GM12878 (cell line): ENCODE data around the gene CCDC12. TPM values are rescaled to one million over a fixed set of nuclear protein-coding genes. Genes with fewer than 3 reads are reported as not detected.

Experiments used
- ATAC-seq: fragments of 200-7000 bp; cut with Tn5 transposase; 3 replicates; pipeline ENCODE4 v1.9.1; 2020; ENCODE audit warnings: mild to moderate bottlenecking, moderate library complexity
- BruUV-seq: library from RNA; stranded (reverse); fragments of 400-500 nt; replicated peaks from 2 replicates; lab custom pipeline; 2021; lab: Mats Ljungman, UMichigan
- CTCF ChIA-PET: fragments of 300-600 bp; sonication (Branson Sonifier 250); formaldehyde crosslinking; extraction: SDS; loops from one replicate; lab custom pipeline; 2021; ENCODE audit warnings: inconsistent platforms; lab: Yijun Ruan, JAX
- POLR2A ChIA-PET: fragments of 350-600 bp; formaldehyde crosslinking; extraction: SDS; loops from one replicate; lab custom pipeline; 2021; ENCODE audit warnings: inconsistent platforms; lab: Charles Lee
- RAD21 ChIA-PET: fragments of 300-600 bp; sonication (Branson Sonifier 250); formaldehyde crosslinking; loops from one replicate; lab custom pipeline; 2023; ENCODE audit warnings: antibody characterized with exemption; ENCODE audit not compliant: unreplicated experiment; lab: Charles Lee
- SMC1A ChIA-PET: fragments of 300-600 bp; sonication (Branson Sonifier 250); formaldehyde crosslinking; loops from one replicate; lab custom pipeline; 2023; ENCODE audit not compliant: unreplicated experiment, uncharacterized antibody; lab: Charles Lee
- DNase-seq: peaks from one replicate; pipeline ENCODE4 v3.0.0-alpha.2; 2011; ENCODE audit warnings: low read depth, low spot score
- FAIRE-seq: peaks from 3 replicates; lab custom pipeline; 2011; peaks lifted over from hg19 to GRCh38; lab: Jason Lieb, UNC
- H2AFZ ChIP-seq: 2 replicates; pipeline ENCODE4 v1.6.0; 2011; ENCODE audit warnings: low read depth, low read length, control low read depth; ENCODE audit not compliant: control insufficient read depth
- H3K27ac ChIP-seq: 2 replicates; pipeline ENCODE4 v1.5.1; 2011; ENCODE audit warnings: control low read depth; ENCODE audit not compliant: control insufficient read depth, insufficient read depth
- H3K27me3 ChIP-seq, 2 experiments: replicated peaks in 1 of 2; 2 replicates each; pipeline versions ENCODE4 v1.6.0 to v1.6.1; 2011; ENCODE audit warnings: low read length in 1 of 2; ENCODE audit not compliant: control insufficient read depth in 2 of 2, insufficient read depth in 2 of 2
- H3K36me3 ChIP-seq, 2 experiments: 2 replicates each; pipeline ENCODE4 v1.5.1; 2011; ENCODE audit warnings: low read length in 1 of 2; ENCODE audit not compliant: control insufficient read depth in 2 of 2, insufficient read depth in 2 of 2
- H3K4me1 ChIP-seq: 2 replicates; pipeline ENCODE4 v1.6.1; 2011; ENCODE audit warnings: mild to moderate bottlenecking, low read length, moderate library complexity, mixed read lengths; ENCODE audit not compliant: control insufficient read depth, insufficient read depth
- H3K4me2 ChIP-seq: 2 replicates; pipeline ENCODE4 v1.6.0; 2011; ENCODE audit warnings: control low read depth; ENCODE audit not compliant: control insufficient read depth, insufficient read depth
- H3K4me3 ChIP-seq: fragments of 200-600 bp; sonication (generic); 2 replicates; pipeline ENCODE4 v1.5.1; 2016
- H3K79me2 ChIP-seq: 2 replicates; pipeline ENCODE4 v1.6.0; 2011; ENCODE audit warnings: low read length; ENCODE audit not compliant: control insufficient read depth, insufficient read depth
- H3K9ac ChIP-seq: 2 replicates; pipeline ENCODE4 v1.8.0; 2011; ENCODE audit warnings: low read length, control low read depth, mixed read lengths; ENCODE audit not compliant: control insufficient read depth, insufficient read depth
- H3K9me3 ChIP-seq: replicated peaks from 3 replicates; pipeline ENCODE4 v1.5.1; 2011; ENCODE audit warnings: mild to moderate bottlenecking, low read length; ENCODE audit not compliant: control insufficient read depth, insufficient read depth
- H4K20me1 ChIP-seq: 2 replicates; pipeline ENCODE4 v1.6.0; 2011; ENCODE audit not compliant: control insufficient read depth, insufficient read depth
- EED ChIP-seq: sonication (generic); IDR thresholded peaks from 2 replicates; pipeline ENCODE4 v1.6.1; 2016; ENCODE audit warnings: antibody characterized with exemption, low read depth
- IRF4 ChIP-seq: IDR thresholded peaks from 2 replicates; pipeline ENCODE4 v1.6.1; 2011; ENCODE audit warnings: low read depth, low read length
- JUNB ChIP-seq: IDR thresholded peaks from 2 replicates; pipeline ENCODE4 v1.6.1; 2016; ENCODE audit warnings: antibody characterized with exemption, mild to moderate bottlenecking
- in situ Hi-C: fragments of 300-500 bp; cut with MboI; formaldehyde crosslinking; loops from 9 replicates; pipeline ENCODE4 v1.14.3; 2018; ENCODE audit warnings: mixed read lengths
- intact Hi-C: fragments of 100-400 bp; cut with micrococcal nuclease; formaldehyde crosslinking; loops from one replicate; pipeline ENCODE4 v1.14.2; 2022; ENCODE audit not compliant: unreplicated experiment
- polyA plus RNA-seq, 11 experiments: library from polyadenylated mRNA; depleted of rRNA in 4 of 11; unstranded in 6 of 11; stranded (reverse) in 5 of 11; fragments of >200 nt; fragmentation: Nextera tagmentation in 4 of 11; fragmentation: Illumina TruSeq in 1 of 11; extraction: Ambion mirVana in 4 of 11; extraction: Trizol in 1 of 11; gene quantifications; 1 replicate in 1 of 11; 2 replicates in 10 of 11; pipeline versions ENCODE4 v1.2.1 to v1.2.3, GENCODE V29; 2011 to 2016; ENCODE audit warnings: inconsistent platforms in 2 of 11, missing spikeins in 2 of 11, low read depth in 1 of 11
- total RNA-seq, 4 experiments: library from RNA; depleted of rRNA in 3 of 4; stranded (reverse); fragments of >200 nt in 3 of 4; fragmentation: Illumina TruSeq in 1 of 4; extraction: Trizol in 1 of 4; gene quantifications; 2 replicates each; pipeline versions ENCODE4 v1.2.1 to v1.2.3, GENCODE V29; 2013 to 2021
- TF ChIP-seq, protein P1 (sequence below), 3 experiments: IDR thresholded peaks in 2 of 3; conservative IDR thresholded peaks in 1 of 3; 2 replicates each; pipeline ENCODE4 v1.5.1; 2011; ENCODE audit warnings: low read depth in 3 of 3, low read length in 3 of 3, mild to moderate bottlenecking in 3 of 3, control low read depth in 2 of 3, moderate library complexity in 2 of 3, inconsistent platforms in 1 of 3, mixed read lengths in 1 of 3; ENCODE audit not compliant: control insufficient read depth in 2 of 3, insufficient read depth in 1 of 3; ENCODE audit errors: extremely low read depth in 1 of 3
- TF ChIP-seq, protein P2 (sequence below): fragments of 450-650 bp; IDR thresholded peaks from 2 replicates; pipeline ENCODE4 v1.6.1; 2017; ENCODE audit warnings: low read depth, mild to moderate bottlenecking, moderate library complexity

The CCDC12 gene
- total and polyA plus RNA-seq, 10 of the 15 experiments (the other 5 are each of a cell fraction or from before 2014, with no cell fraction given) = 9.2 to 91.4 (median 61.3) TPM

DNA sequence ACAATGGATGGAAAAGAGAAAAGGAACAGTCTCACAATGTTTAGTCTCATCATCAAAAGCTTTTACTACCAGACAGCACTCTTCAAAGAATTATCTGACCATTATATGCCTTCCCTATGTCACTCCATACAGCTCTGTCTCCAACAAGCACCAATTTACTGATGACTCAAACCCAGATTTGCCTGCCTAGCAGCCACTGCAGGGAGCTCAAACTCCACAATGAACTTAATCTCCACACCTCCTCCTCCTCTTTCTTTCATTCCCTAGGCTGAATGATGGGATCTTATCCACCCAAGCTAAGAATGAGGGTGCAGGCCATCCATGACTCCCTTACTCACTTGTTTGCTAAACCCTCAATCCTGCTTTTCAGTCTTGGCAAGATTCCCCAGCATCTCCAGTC, 48.4 kb upstream of the CCDC12 start:
- in situ Hi-C loops (no loop called here), intact Hi-C loops (no loop called here)
- Histone ChIP-seq H3K79me2 (no peaks in the 10 kb centered on the region; the same call in 1 of the 2 replicates), H2AFZ (no peak overlapping the region), H3K27ac (no peak overlapping the region), H3K9me3 (no peaks in the 10 kb centered on the region), H3K9ac (no peak overlapping the region), H4K20me1 (no peaks in the 10 kb centered on the region; the same call in 1 of the 2 replicates), H3K27me3 (no peaks in the 10 kb centered on the region), H3K36me3 (peaks cover 2 to 3% of the 10 kb centered on the region in 2 experiments; a peak in 2 of 4 replicates), H3K4me1 (0 out of 2 replicates have a peak, but pooled peaks cover 3% of the 10 kb centered on the region), H3K4me2 (no peak overlapping the region), H3K4me3 (no peak overlapping the region)
- peak; percentile 39; the same call in 2 of the 3 replicates for ATAC-seq
- TF ChIP-seq, protein P1, sequence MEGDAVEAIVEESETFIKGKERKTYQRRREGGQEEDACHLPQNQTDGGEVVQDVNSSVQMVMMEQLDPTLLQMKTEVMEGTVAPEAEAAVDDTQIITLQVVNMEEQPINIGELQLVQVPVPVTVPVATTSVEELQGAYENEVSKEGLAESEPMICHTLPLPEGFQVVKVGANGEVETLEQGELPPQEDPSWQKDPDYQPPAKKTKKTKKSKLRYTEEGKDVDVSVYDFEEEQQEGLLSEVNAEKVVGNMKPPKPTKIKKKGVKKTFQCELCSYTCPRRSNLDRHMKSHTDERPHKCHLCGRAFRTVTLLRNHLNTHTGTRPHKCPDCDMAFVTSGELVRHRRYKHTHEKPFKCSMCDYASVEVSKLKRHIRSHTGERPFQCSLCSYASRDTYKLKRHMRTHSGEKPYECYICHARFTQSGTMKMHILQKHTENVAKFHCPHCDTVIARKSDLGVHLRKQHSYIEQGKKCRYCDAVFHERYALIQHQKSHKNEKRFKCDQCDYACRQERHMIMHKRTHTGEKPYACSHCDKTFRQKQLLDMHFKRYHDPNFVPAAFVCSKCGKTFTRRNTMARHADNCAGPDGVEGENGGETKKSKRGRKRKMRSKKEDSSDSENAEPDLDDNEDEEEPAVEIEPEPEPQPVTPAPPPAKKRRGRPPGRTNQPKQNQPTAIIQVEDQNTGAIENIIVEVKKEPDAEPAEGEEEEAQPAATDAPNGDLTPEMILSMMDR (IDR thresholded peaks at IDR 0.05 in 2 of 3, conservative IDR thresholded peaks at IDR 0.05 in 1 of 3; ENCODE audit: control insufficient read depth in 2 of 3, extremely low read depth in 1 of 3, insufficient read depth in 1 of 3, low read depth in 3 of 3, low read length in 3 of 3) = peak in 1 of 3 experiments; percentile 22; a peak in 1 of 6 replicates
- peak; percentile 26; the same call in 1 of the 2 replicates for TF ChIP-seq IRF4
- no peak for TF ChIP-seq EED
- TF ChIP-seq, protein P2, sequence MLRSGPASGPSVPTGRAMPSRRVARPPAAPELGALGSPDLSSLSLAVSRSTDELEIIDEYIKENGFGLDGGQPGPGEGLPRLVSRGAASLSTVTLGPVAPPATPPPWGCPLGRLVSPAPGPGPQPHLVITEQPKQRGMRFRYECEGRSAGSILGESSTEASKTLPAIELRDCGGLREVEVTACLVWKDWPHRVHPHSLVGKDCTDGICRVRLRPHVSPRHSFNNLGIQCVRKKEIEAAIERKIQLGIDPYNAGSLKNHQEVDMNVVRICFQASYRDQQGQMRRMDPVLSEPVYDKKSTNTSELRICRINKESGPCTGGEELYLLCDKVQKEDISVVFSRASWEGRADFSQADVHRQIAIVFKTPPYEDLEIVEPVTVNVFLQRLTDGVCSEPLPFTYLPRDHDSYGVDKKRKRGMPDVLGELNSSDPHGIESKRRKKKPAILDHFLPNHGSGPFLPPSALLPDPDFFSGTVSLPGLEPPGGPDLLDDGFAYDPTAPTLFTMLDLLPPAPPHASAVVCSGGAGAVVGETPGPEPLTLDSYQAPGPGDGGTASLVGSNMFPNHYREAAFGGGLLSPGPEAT = no peak
- TF ChIP-seq JUNB = peak; percentile 12; the same call in 1 of the 2 replicates
- DNase-seq = no peak
- no TSS peak for BruUV-seq
- RAD21 ChIA-PET = interaction anchor here (0.5 kb wide), 1 partner anchor 299 kb away, joined by 3 read pairs; no protein-coding TSS in a partner anchor
- no peak for FAIRE-seq
- CTCF ChIA-PET = no interaction called here
- SMC1A ChIA-PET = interaction anchor here (1.1 kb wide), 1 partner anchor 8 kb away, joined by 3 read pairs; no protein-coding TSS in a partner anchor
- POLR2A ChIA-PET = no interaction called here
